Measurements from ENCODE around the gene PITX1.

GRCh38 chr5:135038813-135039270, 4.8 kb upstream of the PITX1 start:
- TF ChIP-seq CTCF (IDR thresholded peaks at IDR 0.05; ENCODE audit: low read length), result no peak
- TF ChIP-seq EZH2 (IDR thresholded peaks at IDR 0.05; ENCODE audit: borderline replicate concordance, low read length), result no peak
